RWPE1 (cell line): ENCODE data around the gene SPRN.
"Not testable (repeated sequence)": the region's sequence is repeated elsewhere in the genome, so short reads cannot be mapped to it uniquely, and the experiment has no call there.

Experiments
- CTCF ChIA-PET: fragments of 350-600 bp; sonication (Branson Sonifier 250); formaldehyde crosslinking; extraction: SDS; loops from one replicate; lab custom pipeline; 2021; lab: Yijun Ruan, JAX
- POLR2A ChIA-PET: fragments of 400-600 bp; formaldehyde crosslinking; extraction: SDS; loops from one replicate; lab custom pipeline; 2020; ENCODE audit warnings: antibody characterized with exemption; ENCODE audit not compliant: low non-redundant PET; lab: Yijun Ruan, JAX
- DNase-seq: peaks from one replicate; pipeline ENCODE4 v3.0.0; 2012; ENCODE audit warnings: low spot score
- H3K27ac ChIP-seq: fragments of 450-650 bp; 2 replicates; pipeline ENCODE4 v1.5.1; 2017
- TF ChIP-seq, protein P1 (sequence below): fragments of 450-650 bp; conservative IDR thresholded peaks from 2 replicates; pipeline ENCODE4 v1.5.1; 2017; ENCODE audit warnings: low read depth, mild to moderate bottlenecking

Gene SPRN

DNA sequence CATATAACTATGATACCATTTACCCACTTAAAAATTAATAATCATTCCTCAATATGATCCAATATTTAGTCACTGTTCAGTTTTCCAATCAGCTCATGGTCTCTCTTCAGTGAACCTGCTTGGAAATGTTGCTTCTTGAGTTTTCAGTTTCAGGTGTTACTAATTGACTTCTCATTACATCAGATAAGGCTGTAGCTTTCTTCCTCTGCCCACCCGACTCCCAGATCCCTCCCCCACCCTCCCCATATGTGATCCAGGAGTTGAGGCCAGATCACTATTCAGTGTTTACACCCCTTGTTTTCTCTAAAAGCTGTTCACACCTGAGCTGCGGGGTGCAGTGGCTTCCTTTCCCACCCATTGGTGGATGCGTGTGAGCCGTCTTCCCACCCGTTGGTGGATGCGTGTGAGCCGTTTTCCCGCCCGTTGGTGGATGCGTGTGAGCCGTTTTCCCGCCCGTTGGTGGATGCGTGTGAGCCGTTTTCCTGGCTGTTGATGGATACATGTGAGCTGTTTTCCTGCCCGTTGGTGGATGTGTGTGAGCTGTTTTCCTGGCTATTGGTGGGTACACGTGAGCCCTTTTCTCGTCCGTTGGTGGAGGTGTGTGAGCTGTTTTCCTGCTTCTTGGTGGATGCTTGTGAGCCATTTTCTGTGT is 33.7 kb downstream of the SPRN start:
- ChIA-PET POLR2A (interaction anchor here (1.1 kb wide), 1 partner anchor 17 kb away, joined by 4 read pairs; the partner anchor contains the start of gene ECHS1), CTCF (interaction anchor here (0.6 kb wide), 2 partner anchors 86 to 736 kb away, joined by 3 to 4 read pairs; no protein-coding TSS in a partner anchor)
- DNase-seq: no peak
- peak overlapping the region; percentile 41; the same call in 1 of the 2 replicates for H3K27ac ChIP-seq
- TF ChIP-seq, protein P1, sequence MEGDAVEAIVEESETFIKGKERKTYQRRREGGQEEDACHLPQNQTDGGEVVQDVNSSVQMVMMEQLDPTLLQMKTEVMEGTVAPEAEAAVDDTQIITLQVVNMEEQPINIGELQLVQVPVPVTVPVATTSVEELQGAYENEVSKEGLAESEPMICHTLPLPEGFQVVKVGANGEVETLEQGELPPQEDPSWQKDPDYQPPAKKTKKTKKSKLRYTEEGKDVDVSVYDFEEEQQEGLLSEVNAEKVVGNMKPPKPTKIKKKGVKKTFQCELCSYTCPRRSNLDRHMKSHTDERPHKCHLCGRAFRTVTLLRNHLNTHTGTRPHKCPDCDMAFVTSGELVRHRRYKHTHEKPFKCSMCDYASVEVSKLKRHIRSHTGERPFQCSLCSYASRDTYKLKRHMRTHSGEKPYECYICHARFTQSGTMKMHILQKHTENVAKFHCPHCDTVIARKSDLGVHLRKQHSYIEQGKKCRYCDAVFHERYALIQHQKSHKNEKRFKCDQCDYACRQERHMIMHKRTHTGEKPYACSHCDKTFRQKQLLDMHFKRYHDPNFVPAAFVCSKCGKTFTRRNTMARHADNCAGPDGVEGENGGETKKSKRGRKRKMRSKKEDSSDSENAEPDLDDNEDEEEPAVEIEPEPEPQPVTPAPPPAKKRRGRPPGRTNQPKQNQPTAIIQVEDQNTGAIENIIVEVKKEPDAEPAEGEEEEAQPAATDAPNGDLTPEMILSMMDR: no peak

DNA sequence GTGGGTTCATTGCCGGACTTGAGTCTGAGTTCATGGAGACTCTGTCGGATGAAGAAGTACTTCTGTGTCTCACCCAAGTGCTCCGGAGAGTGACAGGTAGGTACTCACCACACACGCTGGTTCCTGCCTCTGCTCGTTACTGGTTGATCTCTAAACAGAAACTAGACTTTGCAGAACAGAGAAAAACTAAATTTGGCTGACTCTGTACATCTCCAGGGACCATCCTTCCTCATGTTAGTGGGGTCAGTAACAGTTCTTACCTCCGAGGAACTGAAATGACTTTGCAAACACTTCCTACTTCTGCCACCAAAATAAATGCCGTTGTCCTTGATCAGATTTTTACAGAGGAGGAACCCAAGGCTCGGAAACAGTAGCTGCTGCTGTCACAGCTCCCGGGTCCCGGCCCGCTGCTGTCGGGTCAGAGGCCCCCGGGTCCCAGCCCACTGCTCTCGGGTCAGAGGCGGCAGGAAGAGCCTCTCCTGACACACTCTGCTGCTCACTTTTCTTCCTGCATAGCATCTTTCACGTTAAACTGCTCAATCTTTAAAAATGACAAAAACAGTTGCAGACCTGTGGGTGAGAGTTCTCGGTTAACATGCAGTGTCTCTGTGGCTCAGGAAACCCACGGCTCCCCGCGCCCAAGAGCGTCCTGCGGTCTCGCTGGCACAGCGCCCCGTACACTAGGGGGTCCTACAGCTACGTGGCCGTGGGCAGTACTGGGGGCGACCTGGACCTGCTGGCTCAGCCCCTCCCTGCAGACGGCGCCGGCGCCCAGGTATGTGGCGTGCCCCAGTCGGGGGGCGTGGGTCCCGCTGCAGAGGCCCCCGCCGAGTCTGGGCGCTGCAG is 35.2 kb downstream of the SPRN start:
- ChIA-PET CTCF (no interaction called here), POLR2A (no interaction called here)
- peak overlapping the region; percentile 6; the same call in 1 of the 2 replicates for H3K27ac ChIP-seq
- TF ChIP-seq, protein P1: no peak
- no peak for DNase-seq

DNA sequence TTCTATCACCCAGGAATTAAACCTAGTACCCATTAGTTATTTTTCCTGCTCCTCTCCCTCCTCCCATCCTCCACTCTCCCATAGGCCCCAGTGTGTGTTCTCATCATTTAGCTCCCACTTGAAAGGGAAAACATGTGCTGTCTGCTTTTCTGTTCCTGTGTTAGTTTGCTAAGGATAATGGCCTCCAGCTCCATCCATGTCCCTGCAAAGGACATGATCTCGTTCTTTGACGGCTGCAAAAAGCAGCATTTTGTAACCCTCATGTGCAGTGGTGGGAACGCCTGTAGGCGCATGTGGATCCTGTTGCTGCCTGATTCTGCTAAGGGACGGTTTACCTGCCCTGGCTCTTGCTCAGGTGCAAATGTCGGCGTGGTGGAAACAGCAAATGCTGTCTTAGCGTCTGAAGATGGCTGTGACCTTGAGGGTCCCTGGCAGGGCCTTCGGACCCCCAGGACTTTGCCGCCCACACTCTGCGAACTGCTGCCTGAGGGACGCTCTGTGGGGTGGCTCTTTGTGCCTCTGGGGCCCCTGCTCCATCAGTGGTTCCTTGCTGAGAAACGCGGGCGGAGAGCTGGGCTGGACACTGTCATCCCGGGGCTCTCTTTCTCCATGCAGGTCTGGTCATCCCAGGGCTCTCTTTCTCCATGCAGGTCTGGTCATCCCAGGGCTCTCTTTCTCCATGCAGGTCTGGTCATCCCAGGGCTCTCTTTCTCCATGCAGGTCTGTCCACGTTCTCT is 36.0 kb downstream of the SPRN start:
- TF ChIP-seq, protein P1: no peak
- no peak for DNase-seq
- H3K27ac ChIP-seq: no peak overlapping the region
- ChIA-PET POLR2A (no interaction called here), CTCF (interaction anchor here (0.6 kb wide), 1 partner anchor 93 kb away, joined by 4 read pairs; no protein-coding TSS in a partner anchor)

DNA sequence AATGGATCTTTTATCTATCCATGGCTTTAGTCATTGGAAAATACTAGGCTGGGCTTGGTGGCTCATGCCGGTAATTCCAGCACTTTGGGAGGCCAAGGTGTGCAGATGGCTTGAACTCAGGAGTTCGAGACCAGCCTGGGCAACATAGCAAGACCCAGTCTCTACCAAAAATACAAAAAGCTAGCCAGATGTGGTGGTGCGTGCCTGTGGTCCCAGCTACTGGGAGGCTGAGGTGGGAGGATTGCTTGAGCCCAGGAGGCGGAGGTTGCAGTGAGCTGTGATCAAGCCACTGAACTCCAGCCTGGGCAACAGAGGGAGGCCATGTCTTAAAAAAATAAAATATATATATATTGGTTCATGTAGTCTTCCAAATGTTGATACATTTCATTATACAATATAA is 37.5 kb downstream of the SPRN start:
- CTCF ChIA-PET, H3K27ac ChIP-seq, POLR2A ChIA-PET, DNase-seq: not testable (repeated sequence)

DNA sequence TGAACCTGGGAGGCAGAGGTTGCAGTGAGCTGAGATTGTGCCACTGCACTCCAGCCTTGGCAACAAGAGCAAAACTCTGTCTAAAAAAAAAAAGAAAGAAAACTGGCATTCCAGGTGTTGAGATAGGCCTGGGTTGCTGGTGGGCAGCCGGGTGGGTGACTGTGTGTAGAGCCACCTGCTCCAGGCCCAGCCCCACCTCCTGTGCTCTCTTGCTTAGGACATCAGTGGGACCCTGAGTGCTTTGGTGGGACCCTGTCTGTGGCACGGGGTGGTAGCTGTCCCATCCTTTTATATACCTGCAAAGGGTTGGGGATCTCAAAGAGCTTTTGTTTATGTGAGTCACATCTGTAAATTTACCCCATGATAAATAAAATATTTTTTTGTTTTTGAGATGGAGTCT is 39.2 kb downstream of the SPRN start:
- CTCF ChIA-PET: no interaction called here
- DNase-seq: no peak
- TF ChIP-seq, protein P1: no peak
- H3K27ac ChIP-seq: no peak overlapping the region
- POLR2A ChIA-PET: no interaction called here

DNA sequence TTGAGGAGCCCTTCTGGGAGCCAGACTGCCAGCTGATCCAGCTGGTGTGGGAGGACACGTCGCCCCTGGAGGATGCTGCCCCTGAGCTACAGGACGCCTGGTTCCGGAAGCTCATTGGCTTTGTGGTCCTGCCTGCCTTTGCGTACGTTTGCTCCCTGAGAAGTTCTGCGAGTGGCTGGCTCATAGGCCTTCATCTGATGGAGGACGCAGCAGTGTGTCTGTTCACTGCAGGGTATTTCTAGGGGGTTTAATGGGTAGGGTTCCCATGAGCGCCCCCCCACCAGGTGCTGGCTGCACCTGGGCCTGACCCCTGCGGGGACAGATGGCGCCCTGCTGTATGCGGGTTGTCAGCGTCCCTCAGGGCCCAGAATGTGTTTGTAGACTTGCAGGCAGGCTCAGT is 40.4 kb downstream of the SPRN start:
- no peak for DNase-seq
- TF ChIP-seq, protein P1: no peak
- POLR2A ChIA-PET: no interaction called here
- H3K27ac ChIP-seq: no peak overlapping the region
- CTCF ChIA-PET: no interaction called here
